ENCODE data around the gene RAP1B.

The RAP1B gene

DNA sequence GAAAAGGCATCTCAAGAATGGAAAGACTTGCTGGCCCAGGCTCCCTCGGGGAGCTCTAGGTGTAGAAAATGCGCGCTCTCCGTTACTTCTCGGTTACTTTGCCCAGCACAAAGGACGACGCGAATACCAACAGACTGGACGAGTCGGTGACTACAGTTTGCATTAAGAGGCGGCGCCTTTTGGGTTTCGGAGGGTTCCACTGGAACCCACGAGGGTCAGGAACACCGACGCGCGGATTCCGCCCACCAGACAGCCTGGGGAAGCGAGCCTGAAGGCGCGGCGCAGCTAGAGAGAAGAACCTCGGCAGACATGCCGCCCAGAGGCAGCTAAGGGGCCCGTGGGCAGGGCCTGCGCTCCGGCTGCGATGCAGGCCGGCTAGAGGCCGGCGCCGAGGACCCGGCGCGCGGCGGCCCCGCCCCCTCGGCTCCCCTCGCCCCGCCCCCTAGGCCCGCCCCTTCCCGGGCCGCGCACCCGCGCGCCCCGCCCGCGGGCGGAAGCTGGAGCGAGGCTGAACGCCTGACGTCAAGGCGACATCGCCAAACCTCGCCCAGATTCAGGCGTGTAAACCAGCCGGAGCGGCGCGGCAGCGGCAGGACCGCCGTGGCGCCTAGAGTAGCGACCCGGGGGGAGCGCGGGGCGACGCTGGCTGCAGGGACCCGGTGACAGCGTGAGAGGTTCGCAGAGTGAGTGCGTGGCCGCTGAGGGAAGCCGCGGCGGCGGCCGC lies at the start of gene RAP1B:
TSS of gene RAP1B (plus strand) at position 530 of the 724 bp plus-strand sequence. CDS start 37,826 bp downstream, outside the sequence.
- peak; percentile 85 for DNase-seq (ENCODE audit: low read depth)

DNA sequence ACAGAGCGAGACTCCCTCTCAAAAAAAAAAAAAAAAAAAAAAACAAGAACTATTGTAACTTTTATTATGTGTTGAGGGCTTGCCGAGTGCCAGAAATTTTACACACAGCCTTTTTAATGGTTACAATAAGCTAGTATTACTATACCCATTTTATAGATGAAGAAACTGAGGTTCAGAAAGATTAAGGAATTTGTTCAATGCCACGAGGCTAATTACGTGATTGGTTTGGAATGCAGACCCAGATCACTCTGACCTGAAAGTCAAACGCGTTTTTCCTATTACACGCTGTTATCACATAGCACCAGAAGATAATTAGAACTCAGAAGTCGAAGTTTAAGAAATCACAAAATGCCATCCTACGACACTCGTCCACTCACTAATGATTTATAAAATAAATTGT lies 48.9 kb upstream of the RAP1B start:
- DNase-seq (ENCODE audit: low read depth): no peak

DNA sequence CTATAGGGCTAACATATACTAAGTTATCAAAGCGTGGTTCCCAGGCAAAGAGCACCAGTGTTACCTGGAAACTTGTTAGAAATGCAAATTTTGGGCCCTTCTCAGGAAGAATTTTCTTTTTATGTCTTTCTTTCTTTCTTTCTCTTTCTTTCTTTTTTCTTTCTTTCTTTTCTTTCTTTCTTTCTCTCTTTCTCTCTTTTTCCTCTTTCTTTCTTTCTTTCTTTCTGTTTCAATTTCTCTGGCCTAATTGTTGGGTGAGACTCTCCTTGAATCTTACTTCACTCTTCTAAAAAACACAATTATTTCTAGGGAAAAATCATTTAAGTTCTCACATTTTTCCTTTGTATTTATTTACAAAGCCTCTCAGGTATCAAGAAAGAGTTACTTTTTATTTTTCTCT lies 46.5 kb upstream of the RAP1B start:
- DNase-seq (ENCODE audit: low read depth): no peak

- DNase-seq (ENCODE audit: low read depth): no peak
Observed at GRCh38 chr12:68565391-68565903, 45.3 kb upstream of the RAP1B start.

GRCh38 chr12:68568922-68569569 lies 41.7 kb upstream of the RAP1B start:
- no peak for DNase-seq (ENCODE audit: low read depth)

DNA sequence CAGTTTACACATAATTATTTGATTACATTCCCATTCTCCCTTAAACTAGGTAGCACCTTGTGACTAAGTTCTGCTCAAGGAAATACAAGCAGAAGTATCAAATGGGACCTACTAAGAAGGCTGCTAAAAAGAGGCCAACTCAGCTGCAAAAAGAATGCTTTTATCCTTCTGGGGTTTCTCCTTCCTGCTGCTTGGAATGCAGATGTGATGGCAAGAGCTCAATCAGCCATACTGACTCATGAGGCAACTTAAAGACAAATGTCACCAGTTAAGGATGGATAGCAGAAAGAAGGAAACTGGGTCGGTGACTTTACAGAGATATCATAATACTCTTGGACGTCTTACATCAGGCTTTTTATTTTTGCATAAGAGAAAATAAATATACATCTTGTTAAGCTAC lies 38.0 kb upstream of the RAP1B start:
- DNase-seq (ENCODE audit: low read depth): no peak

GRCh38 chr12:68573406-68573805 lies 37.3 kb upstream of the RAP1B start:
- no peak for DNase-seq (ENCODE audit: low read depth)

GRCh38 chr12:68577949-68578348 lies 32.8 kb upstream of the RAP1B start:
- DNase-seq (ENCODE audit: low read depth): no peak

- DNase-seq (ENCODE audit: low read depth): no peak
Observed at GRCh38 chr12:68578765-68579164, 31.9 kb upstream of the RAP1B start.

GRCh38 chr12:68579254-68579653 lies 31.4 kb upstream of the RAP1B start:
- no peak for DNase-seq (ENCODE audit: low read depth)

- no peak for DNase-seq (ENCODE audit: low read depth)
Observed at GRCh38 chr12:68580911-68581310, 29.8 kb upstream of the RAP1B start.

GRCh38 chr12:68581926-68582325 lies 28.8 kb upstream of the RAP1B start:
- DNase-seq (ENCODE audit: low read depth): no peak

DNA sequence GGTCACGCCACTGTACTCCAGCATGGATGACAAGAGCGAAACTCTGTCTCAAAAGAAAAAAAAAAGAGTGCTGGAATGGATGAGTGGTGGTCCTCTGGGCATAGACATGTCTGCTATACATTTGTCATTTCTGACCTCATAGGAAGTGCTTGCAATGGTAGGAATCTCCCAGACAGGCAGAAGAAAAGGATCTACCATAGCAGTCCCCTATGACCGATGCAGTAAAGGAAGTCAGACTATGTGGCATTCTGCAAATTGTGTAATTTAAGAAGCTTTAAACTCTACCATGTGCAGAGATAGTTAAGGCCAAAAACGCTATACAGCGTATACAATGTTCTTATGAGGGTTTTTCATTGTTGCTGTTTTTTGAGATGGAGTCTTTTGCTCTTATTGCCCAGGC lies 24.7 kb upstream of the RAP1B start:
- no peak for DNase-seq (ENCODE audit: low read depth)

GRCh38 chr12:68587448-68587873 lies 23.2 kb upstream of the RAP1B start:
- peak; percentile 29 for DNase-seq (ENCODE audit: low read depth)

DNA sequence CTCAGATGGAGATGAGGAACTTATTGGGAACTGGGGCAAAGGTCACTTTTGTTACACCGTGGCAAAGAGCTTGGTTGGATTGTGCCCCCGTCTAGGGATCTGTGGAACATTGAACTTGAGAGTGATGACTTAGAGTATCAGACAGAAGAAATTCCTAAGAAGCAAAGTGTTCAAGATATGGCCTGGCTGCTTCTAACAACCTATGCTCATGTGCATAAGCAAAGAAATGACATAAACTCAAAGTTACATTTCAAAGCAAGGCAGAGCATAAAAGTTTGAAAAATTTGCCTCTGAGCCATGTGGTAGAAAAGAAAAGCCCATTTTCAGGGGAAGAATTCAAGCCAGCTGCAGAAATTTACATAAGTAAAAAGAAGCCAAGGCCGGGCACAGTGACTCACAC lies 21.5 kb upstream of the RAP1B start:
- no peak for DNase-seq (ENCODE audit: low read depth)

DNA sequence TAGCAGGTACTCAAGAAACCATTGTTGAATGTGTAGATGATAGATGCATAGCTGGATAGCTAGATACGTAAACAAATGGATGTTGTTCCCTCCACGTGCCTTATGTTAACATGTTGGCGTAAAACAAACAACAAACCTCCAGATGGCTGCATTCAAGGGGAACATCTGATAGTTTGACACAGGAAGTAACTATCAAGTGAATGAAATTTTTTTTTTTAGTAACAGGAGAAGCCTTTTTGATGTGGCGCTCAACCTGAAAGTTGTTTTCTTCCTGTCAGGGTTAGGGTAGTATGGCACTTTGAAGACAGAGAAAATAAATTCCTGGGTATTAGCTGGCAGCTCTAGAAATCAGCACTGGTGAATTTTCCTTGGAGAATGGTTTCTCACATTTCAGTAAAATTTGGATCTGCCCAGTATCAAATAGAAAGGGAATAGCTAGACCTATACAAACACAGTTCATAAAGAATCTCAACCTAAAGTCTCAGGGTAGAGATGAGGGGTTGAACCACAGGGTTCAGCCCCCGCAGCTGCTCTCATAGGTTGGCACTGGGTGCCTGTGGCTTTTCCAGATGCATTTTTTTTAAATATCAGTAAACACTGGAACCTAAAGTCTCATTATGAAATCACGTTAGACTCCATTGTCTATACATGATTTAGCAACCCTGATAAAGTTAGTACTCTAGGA lies 18.8 kb upstream of the RAP1B start:
- DNase-seq (ENCODE audit: low read depth): no peak

DNA sequence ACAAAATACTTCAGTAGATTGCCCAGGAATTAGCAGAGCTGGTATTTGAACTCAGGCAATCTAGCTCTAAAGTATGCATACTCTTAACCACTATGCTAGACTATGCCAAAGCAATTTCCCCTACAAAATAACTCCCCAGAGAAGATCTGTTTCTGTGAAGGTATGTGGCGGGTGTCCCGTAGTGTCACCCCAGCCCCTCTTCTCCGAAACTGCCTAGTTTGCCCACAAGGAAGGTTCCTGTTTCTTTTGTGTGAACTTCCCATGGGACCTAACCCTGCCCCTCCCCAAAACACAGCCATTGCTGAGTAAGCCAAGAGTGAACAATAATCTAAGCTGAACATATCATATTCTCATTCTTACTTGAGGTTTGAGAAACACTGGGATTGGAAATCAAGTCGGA lies 15.5 kb upstream of the RAP1B start:
- DNase-seq (ENCODE audit: low read depth): no peak

DNA sequence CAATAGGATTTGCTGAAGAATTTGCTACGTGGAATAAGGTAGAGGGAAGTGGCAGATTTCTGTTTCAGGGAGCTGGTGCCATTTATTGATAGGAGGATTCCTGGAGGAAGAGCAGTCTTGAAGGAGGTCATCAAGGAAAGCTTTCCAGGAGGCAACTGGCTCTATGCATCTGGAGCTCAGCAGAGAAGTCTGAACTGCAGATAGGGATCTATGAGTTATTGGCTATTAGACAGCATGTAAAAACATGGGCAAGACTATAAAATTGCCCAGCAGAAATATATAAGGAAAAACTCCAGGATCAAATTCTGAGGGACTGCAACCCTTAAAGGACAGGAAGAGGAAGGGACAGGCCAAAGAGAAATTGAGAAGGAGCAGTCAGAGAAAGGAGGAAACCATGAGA lies 8.9 kb upstream of the RAP1B start:
- no peak for DNase-seq (ENCODE audit: low read depth)

DNA sequence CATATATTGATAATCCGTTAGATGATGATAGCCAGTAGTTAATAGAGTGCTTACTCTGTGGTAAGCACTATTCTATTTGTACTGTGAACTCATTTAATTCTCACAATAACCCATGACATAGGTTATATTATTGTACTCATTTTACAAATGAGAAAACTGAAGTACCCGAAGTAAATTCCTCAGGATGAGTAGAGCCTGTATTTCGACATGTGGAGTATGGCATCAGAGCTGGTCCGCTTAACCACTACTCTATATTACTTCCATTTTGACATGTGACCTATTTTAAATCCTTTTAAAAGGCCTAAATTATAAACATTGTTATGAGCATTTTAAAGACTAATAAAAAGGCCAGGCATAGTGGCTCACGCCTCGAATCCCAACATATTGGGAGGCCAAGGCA lies 8.0 kb upstream of the RAP1B start:
- DNase-seq (ENCODE audit: low read depth): no peak

- DNase-seq (ENCODE audit: low read depth): no peak
Observed at GRCh38 chr12:68608191-68608590, 2.5 kb upstream of the RAP1B start.

DNA sequence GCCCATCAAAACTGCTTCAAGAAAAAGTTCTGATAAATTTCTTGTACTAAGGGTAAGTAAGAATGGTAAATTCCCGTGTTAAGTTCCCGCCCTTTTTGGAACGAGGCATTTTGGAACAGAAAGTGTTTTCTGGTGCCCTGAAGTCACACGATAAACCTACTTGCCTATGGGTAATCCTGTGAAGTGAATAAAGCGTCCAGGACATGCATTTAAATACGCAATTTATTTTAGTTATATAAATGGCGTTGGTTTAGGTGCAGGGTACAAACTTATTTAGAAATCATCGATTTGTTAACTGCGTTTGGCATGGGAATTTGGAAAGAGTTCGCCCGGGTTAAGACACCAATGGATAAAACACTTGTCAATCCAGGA lies 715 bp upstream of the RAP1B start:
- DNase-seq (ENCODE audit: low read depth): no peak

DNA sequence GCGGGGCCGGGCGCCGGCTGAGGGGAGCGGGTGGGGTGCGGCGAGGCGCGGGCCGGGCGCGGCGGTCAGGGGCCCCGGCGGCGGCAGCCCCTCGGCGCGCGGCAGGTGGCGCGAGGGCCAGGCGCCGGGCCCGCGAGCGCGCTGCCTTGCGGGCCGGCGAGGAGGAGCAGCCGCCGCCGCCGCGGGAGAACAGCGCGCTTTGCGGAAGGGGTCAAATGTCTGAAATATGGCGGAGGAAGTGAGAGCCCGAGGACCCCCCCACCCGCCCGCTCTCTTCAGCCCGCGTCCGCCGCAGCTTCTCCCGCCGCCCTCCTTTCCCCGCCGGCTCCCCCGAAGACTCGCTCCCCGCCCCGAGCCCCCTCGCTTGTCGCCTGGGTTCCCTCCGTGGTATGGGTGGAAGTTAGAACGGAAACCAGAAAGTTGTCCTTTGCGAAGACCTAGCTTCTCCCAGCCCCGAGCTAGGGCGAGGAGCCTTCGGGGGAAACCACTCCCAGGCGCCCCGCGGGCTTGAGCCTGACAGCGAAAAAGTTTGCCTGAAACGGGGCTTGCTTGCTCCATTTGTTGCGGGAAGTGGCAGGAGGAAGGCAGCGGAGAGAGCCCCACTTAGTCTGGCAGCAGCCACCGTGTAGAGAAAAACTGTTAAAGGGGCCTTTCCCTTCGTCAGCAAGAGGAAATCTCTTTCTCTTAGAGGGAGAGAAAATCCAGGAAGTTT lies 551 bp downstream of the RAP1B start:
- no peak for DNase-seq (ENCODE audit: low read depth)

DNA sequence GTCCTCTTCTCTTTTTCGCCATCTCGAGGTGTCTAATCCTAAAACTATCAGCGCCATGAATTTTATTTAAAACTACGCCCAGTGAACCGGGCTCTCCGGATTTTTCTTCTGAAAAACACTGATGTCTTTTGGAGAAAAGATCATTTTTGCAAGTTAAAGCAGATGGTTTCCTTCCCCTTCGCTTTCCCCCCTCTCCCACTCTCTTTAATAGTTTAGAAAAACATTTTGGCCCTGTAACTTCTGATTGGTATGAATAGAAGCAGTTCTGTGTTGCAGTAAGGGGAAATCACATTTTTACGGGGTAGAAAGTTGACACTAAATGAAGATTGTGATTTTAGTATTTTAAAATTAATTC lies 1.1 kb downstream of the RAP1B start:
- DNase-seq (ENCODE audit: low read depth): no peak

Data from activated T-cell treated with anti-CD3 and anti-CD28 coated beads for 24 hours (primary cell).